ENCODE measurements around the gene SMIM17.

SMIM17 gene

GRCh38 chr19:56642711-56643459 lies at the start of gene SMIM17:
Gene SMIM17 (plus strand): TSS chr19:56643159. CDS start chr19:56645668, 2,509 bp downstream.
- no peak for DNase-seq (ENCODE audit: low spot score)

DNA sequence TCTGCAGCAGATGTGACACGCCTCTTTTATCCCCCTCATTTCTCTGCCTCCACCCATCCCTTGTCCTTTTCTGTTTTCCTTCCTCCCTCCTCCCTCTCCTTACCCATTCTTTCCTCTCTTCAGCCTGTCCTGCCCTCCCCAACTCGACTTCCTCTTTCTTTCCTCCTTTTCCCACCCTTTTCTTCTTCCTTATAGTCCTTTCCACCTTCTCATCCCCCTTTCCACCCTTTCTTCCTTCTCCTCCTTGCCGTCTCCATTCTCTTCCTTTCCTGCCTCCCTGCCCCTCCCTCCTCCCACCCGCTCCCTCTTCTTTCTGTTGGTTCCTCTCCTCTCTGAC lies 48.5 kb upstream of the SMIM17 start:
- no peak for DNase-seq (ENCODE audit: low spot score)

- peak; percentile 99 for DNase-seq (ENCODE audit: low spot score)
These were observed 48.0 kb upstream of the SMIM17 start, which contains the start of gene ZNF71 for GRCh38 chr19:56594783-56595547. Gene ZNF71 (plus strand): TSS chr19:56595302. CDS start chr19:56601559, 6,257 bp downstream.

DNA sequence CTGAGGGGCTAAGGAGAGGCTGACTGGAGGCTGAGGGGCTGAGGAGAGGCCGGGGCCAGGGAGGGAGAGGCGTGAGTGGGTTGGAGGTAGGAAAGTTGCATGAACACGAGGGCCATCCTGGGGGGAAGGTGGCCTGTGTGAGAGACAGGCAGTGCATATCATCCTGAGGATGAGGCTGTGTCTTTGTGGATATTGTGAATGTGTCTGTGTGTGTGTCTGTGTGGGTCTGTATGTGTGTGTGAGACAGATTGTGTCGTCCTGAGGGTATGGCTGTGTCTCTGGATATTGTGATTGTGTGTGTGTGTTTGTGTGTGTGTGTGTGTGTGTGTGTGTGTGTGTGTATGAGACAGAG lies 47.4 kb upstream of the SMIM17 start:
- no peak for DNase-seq (ENCODE audit: low spot score)

DNA sequence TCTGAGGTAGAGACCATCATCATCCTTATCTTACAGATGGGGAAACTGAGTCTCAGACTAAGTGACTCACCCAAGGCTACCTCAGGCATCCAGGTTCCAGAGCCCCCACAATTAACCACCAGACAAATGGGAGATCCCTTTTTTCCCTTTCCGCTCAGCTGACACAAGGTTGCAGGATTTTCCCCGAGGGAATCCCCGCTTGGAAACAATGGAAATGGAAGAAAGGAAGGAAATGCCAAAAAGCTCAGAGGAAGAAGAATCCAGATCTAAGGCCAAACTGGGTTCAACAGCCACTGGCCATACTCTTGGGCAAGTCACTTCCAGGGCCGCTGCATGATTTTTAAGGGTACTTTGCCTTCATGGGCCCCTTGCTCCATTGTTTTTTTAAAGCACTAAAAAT lies 46.3 kb upstream of the SMIM17 start:
- DNase-seq (ENCODE audit: low spot score), result no peak

DNA sequence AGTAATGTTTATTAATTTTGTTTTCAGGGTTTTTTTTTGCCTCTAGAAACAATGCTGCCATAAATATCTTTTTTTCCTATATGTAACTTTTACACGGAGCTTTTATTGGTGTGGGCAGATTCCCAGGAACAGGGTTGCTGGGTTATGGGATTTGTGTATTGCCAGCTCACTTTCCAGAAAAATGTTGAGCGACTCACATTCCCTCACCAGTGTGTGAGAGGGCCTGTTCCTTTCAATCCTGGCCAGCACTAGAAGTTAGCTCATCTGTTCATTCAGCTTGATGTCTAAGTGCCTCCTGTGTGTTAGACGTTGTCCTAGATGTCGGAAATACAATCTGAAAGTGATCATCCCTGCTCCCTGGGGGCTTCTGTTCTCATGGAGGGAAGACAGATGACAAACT lies 45.3 kb upstream of the SMIM17 start:
- no peak for DNase-seq (ENCODE audit: low spot score)

- DNase-seq (ENCODE audit: low spot score), result no peak
These were observed 41.6 kb upstream of the SMIM17 start for GRCh38 chr19:56601375-56601774.

GRCh38 chr19:56603829-56604228 lies 39.1 kb upstream of the SMIM17 start:
- no peak for DNase-seq (ENCODE audit: low spot score)

GRCh38 chr19:56608274-56608964 lies 34.5 kb upstream of the SMIM17 start:
- no peak for DNase-seq (ENCODE audit: low spot score)

DNA sequence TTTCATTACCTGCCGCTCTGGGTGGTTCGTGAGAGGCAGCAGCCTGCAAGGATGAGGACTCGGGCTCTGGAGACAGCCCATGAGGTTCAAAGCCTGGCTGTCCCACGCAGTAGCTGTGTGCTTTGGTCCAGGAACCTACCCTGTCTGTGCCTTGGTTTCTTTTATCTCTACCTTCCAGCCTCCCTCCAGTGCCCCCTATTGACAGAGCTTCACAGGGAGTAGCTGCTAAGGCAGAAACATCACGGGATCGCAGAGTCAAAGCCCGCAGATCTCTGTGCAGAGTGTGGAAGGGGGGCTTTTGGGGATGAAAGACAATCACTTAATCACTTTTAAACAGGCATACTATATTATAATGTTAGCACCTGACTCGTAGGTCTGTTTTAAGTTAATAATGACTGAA lies 31.7 kb upstream of the SMIM17 start:
- no peak for DNase-seq (ENCODE audit: low spot score)

DNA sequence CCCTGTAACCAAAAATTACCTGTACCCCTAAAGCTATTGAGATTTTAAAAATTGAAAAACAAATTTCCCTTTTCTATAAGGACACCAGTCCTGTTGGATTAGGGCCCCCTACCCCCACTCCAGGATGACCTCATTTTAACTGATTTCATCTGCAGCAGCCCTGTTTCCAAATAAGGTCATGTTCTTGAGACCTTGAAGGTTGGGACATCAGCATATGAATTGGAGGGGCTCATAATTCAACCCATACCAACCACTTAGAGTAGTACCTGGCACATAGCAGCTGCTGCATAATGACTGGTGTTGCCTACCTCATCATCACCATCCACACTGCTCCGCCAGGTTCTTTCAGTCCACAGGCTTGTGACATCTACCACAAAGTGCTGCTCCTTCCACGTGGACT lies 30.2 kb upstream of the SMIM17 start:
- no peak for DNase-seq (ENCODE audit: low spot score)

GRCh38 chr19:56613639-56614038 lies 29.3 kb upstream of the SMIM17 start:
- no peak for DNase-seq (ENCODE audit: low spot score)

DNA sequence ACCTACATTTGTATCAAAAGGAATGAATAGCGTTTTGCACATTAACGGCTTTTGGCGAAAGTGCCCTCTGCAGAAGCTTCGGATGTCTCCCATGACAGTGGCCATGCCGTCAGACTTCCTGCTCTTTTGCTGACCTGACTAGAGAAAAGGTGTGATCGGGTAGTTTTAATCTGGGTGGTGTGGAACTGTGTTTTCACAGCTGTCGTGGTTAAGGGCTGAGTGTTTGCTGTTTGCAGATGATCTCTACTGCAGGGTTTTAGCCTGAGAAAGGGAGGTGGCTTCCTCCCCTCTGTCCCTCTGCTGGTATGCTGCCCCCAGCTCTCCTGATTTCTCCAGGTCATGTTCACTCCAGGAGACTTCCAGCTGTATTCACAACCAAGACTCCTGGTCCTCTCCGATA lies 25.4 kb upstream of the SMIM17 start:
- DNase-seq (ENCODE audit: low spot score), result no peak

- no peak for DNase-seq (ENCODE audit: low spot score)
These were observed 23.8 kb upstream of the SMIM17 start for GRCh38 chr19:56619121-56619520.

- DNase-seq (ENCODE audit: low spot score), result no peak
These were observed 20.6 kb upstream of the SMIM17 start for GRCh38 chr19:56622374-56622773.

GRCh38 chr19:56623006-56623405 lies 20.0 kb upstream of the SMIM17 start:
- no peak for DNase-seq (ENCODE audit: low spot score)

GRCh38 chr19:56625708-56626107 lies 17.3 kb upstream of the SMIM17 start:
- no peak for DNase-seq (ENCODE audit: low spot score)

DNA sequence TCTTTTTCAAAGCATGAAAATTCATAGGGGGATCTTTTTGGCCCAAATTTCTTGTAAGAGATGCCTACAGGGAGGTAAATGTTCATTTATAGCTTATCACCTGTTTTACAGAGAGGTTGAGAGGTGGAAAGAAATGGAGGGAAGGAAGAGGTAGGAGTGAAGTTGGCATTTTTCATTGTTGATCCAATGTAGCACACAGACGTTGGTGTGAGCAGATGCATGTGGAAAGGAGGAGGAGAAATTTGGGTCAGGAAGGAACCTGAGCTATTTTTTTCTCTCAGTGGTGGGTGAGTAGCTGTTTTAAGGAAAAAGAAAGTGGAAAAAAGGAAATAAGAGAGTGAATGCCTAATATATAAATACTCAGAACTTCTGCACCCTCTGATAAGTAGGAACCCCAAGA lies 9.9 kb upstream of the SMIM17 start:
- DNase-seq (ENCODE audit: low spot score), result no peak

GRCh38 chr19:56637976-56638555 lies 4.9 kb upstream of the SMIM17 start:
- DNase-seq (ENCODE audit: low spot score), result peak; percentile 78

GRCh38 chr19:56639217-56639616 lies 3.7 kb upstream of the SMIM17 start:
- no peak for DNase-seq (ENCODE audit: low spot score)

- DNase-seq (ENCODE audit: low spot score), result no peak
These were observed 549 bp downstream of the SMIM17 start for GRCh38 chr19:56643460-56643955.

- DNase-seq (ENCODE audit: low spot score), result no peak
These were observed 11.2 kb downstream of the SMIM17 start for GRCh38 chr19:56654151-56654550.
